ENCODE results near the gene MACROD2. TPM values are rescaled to one million over a fixed set of nuclear protein-coding genes. Genes with fewer than 3 reads are reported as not detected.

The MACROD2 gene
- total RNA-seq, 4 donors from 2014 or later = 1.8 to 4.8 (median 2.9) TPM

DNA sequence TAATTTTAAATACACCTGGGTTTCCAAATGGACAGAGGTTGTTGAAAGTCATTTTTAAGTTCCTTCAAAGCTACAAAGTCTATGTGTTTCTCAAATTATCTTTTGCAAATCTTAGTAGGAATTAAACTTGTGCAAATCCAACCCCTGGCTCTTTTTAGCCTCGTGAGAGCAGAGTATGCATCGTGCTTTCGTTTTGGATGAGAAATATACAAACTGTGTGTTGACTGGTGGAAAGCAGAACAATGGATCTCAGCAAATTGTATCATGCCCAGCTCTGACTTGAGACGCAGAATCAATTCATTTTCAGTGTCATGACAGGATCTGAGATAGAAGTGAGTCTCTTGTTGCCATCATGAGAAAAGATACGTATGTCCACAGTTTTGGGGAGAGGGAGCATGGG is 884.5 kb downstream of the MACROD2 start:
- Histone ChIP-seq H3K9me3 (no peaks in the 10 kb centered on the region), H3K27me3 (no peaks in the 10 kb centered on the region), H3K27ac (no peak overlapping the region), H3K36me3 (no peaks in the 10 kb centered on the region), H3K4me3 (no peak overlapping the region), H3K4me1 (peaks cover 0 to 23% (median 0%) of the 10 kb centered on the region in 3 donors)
- WGBS, 2 donors = 78 to 80% methylated on average over 5 of the region's 5 CpGs
- no peak for DNase-seq
- intact Hi-C loops (cut with DNase I) = no loop called here
- TF ChIP-seq POLR2A (IDR thresholded peaks at IDR 0.05) = no peak
- TF ChIP-seq, protein P1, sequence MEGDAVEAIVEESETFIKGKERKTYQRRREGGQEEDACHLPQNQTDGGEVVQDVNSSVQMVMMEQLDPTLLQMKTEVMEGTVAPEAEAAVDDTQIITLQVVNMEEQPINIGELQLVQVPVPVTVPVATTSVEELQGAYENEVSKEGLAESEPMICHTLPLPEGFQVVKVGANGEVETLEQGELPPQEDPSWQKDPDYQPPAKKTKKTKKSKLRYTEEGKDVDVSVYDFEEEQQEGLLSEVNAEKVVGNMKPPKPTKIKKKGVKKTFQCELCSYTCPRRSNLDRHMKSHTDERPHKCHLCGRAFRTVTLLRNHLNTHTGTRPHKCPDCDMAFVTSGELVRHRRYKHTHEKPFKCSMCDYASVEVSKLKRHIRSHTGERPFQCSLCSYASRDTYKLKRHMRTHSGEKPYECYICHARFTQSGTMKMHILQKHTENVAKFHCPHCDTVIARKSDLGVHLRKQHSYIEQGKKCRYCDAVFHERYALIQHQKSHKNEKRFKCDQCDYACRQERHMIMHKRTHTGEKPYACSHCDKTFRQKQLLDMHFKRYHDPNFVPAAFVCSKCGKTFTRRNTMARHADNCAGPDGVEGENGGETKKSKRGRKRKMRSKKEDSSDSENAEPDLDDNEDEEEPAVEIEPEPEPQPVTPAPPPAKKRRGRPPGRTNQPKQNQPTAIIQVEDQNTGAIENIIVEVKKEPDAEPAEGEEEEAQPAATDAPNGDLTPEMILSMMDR (IDR thresholded peaks at IDR 0.05) = no peak

DNA sequence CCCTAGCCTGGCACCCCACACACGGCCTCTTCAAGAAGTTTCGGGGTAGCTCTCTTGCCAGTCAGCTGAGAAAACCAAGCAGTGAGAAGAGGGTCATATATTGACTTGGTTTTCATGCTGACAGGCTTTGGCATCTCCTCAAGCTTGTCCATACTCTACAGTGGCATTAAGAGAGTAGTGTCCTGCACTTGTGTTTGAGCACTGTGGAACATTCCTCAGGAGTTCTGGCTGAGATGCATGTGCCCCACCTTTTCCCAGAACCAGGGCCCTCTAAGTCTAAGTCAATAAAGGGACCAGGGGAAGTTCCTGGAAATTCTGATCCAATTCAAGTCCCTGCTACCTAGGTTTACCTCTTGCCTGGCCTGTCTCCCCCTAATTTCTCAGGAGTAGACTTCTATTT is 886.2 kb downstream of the MACROD2 start:
- TF ChIP-seq, protein P1 (IDR thresholded peaks at IDR 0.05) = no peak
- TF ChIP-seq POLR2A (IDR thresholded peaks at IDR 0.05) = no peak
- Histone ChIP-seq H3K36me3 (no peaks in the 10 kb centered on the region), H3K9me3 (no peaks in the 10 kb centered on the region), H3K27me3 (peaks cover 0 to 6% (median 0%) of the 10 kb centered on the region in 4 donors), H3K4me1 (peaks cover 0 to 23% (median 0%) of the 10 kb centered on the region in 3 donors), H3K4me3 (no peak overlapping the region), H3K27ac (no peak overlapping the region)
- intact Hi-C loops (cut with DNase I) = no loop called here
- DNase-seq = no peak
- WGBS, 2 donors = 60% methylated on average over 2 of the region's 2 CpGs; no CpG with 5 or more reads in 1 of the 2 donors

DNA sequence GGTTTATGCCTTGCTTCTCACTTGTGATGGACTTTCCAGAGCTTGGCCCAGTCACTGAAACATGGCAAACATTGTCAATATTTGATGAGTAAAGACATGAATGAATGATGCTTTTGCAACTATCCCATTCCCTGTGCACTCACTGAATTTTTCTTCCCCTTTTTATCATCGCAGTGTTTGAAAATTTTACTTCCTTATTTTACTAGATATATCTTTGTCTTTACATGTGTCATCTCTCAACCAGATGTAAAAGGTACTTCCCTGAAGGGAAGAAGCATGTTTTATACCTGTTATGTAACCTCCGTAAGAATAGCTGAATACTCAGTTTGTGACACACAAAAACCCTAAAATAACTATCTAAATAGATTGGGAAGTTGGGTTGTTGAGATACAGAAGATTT is 886.8 kb downstream of the MACROD2 start:
- Histone ChIP-seq H3K4me1 (peaks cover 0 to 23% (median 0%) of the 10 kb centered on the region in 3 donors), H3K4me3 (no peak overlapping the region), H3K27me3 (peaks cover 0 to 6% (median 0%) of the 10 kb centered on the region in 4 donors), H3K9me3 (no peaks in the 10 kb centered on the region), H3K36me3 (no peaks in the 10 kb centered on the region), H3K27ac (no peak overlapping the region)
- TF ChIP-seq, protein P1 (IDR thresholded peaks at IDR 0.05) = no peak
- no peak for TF ChIP-seq POLR2A (IDR thresholded peaks at IDR 0.05)
- intact Hi-C loops (cut with DNase I) = no loop called here
- whole genome bisulfite sequencing, 2 donors = 43 to 44% methylated on average over 2 of the region's 2 CpGs
- no peak for DNase-seq

DNA sequence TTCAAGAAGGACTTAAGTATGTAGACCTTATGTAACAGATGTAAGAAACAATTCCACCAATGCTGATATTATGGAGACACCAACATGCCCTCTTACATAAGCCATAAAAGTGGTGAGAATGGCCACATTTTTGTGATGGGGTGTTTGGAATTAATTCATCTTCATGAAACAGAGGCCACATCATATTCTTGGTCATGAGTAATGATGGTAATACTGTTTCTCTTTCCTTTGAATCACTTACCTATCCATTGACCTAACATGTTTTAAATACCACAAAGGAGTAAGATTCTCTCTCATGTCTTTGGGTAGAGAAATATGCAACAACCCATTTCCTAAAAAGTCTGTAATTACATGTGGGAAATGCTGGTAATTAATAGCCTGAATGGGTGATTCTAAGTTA is 887.5 kb downstream of the MACROD2 start:
- TF ChIP-seq, protein P1 (IDR thresholded peaks at IDR 0.05) = no peak
- TF ChIP-seq POLR2A (IDR thresholded peaks at IDR 0.05) = no peak
- no peak for DNase-seq
- peaks cover 0 to 23% (median 0%) of the 10 kb centered on the region in 3 donors for H3K4me1 ChIP-seq

DNA sequence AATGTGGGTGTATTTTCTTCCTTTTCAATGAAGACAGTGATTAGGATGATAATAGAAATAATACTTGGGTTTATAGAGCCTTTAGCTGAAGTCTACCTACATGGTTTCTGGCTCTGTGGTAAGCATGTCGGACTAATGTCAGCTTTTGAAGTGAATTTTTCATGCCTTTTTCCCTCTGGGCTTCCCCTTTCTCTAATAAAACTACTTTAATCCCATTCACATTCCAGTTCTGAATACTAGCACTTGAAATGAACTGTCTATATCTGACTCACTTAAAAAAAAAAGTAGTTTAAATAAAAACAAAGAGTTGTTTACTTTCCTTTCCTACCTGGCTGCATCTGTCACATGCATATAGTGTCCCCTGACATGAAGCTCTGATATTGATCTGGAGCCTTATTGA is 888.0 kb downstream of the MACROD2 start:
- Histone ChIP-seq H3K4me3 (no peak overlapping the region), H3K36me3 (no peaks in the 10 kb centered on the region), H3K27me3 (peaks cover 0 to 12% (median 0%) of the 10 kb centered on the region in 4 donors), H3K9me3 (no peaks in the 10 kb centered on the region), H3K4me1 (peaks cover 0 to 23% (median 0%) of the 10 kb centered on the region in 3 donors), H3K27ac (no peak overlapping the region)
- DNase-seq = no peak
- WGBS, 2 donors = 24 to 50% methylated on average over 1 of the region's 1 CpG
- TF ChIP-seq, protein P1 (IDR thresholded peaks at IDR 0.05) = no peak
- TF ChIP-seq POLR2A (IDR thresholded peaks at IDR 0.05) = no peak
- intact Hi-C loops (cut with DNase I) = no loop called here

More for the DNA sequence above, 887.5 kb downstream of the MACROD2 start:
- Histone ChIP-seq H3K36me3 (no peaks in the 10 kb centered on the region), H3K27ac (no peak overlapping the region), H3K27me3 (peaks cover 0 to 8% (median 0%) of the 10 kb centered on the region in 4 donors), H3K9me3 (no peaks in the 10 kb centered on the region), H3K4me3 (no peak overlapping the region)
- intact Hi-C loops (cut with DNase I) = no loop called here
